GM21390 (cell line): ENCODE data around the gene AKAP6.

ENCODE experiments used
- ATAC-seq: cut with Tn5 transposase; IDR thresholded peaks from one replicate; pipeline ENCODE4 v1.9.1; 2021; ENCODE audit not compliant: unreplicated experiment

AKAP6 gene

GRCh38 chr14:32611752-32612151 is 282.7 kb downstream of the AKAP6 start:
- ATAC-seq = no peak

- no peak for ATAC-seq
Observed at GRCh38 chr14:32618991-32619390, 289.9 kb downstream of the AKAP6 start.

GRCh38 chr14:32620303-32620702 is 291.2 kb downstream of the AKAP6 start:
- ATAC-seq = no peak

GRCh38 chr14:32620724-32621123 is 291.6 kb downstream of the AKAP6 start:
- no peak for ATAC-seq

GRCh38 chr14:32621585-32621984 is 292.5 kb downstream of the AKAP6 start:
- ATAC-seq = no peak

- no peak for ATAC-seq
Observed at GRCh38 chr14:32622742-32623141, 293.6 kb downstream of the AKAP6 start.

- no peak for ATAC-seq
Observed at GRCh38 chr14:32623300-32624093, 294.4 kb downstream of the AKAP6 start.

GRCh38 chr14:32625211-32625610 is 296.1 kb downstream of the AKAP6 start:
- ATAC-seq = no peak

- ATAC-seq = no peak
Observed at GRCh38 chr14:32627545-32628298, 298.6 kb downstream of the AKAP6 start.

GRCh38 chr14:32629236-32629635 is 300.1 kb downstream of the AKAP6 start:
- no peak for ATAC-seq

GRCh38 chr14:32630701-32631100 is 301.6 kb downstream of the AKAP6 start:
- ATAC-seq = no peak

GRCh38 chr14:32633224-32633859 is 304.2 kb downstream of the AKAP6 start:
- ATAC-seq = no peak

GRCh38 chr14:32633930-32634329 is 304.8 kb downstream of the AKAP6 start:
- no peak for ATAC-seq

GRCh38 chr14:32635061-32635719 is 306.1 kb downstream of the AKAP6 start:
- ATAC-seq = no peak

GRCh38 chr14:32637582-32637981 is 308.5 kb downstream of the AKAP6 start:
- ATAC-seq = no peak

- ATAC-seq = no peak
Observed at GRCh38 chr14:32639208-32639607, 310.1 kb downstream of the AKAP6 start.

GRCh38 chr14:32645551-32645950 is 316.5 kb downstream of the AKAP6 start:
- ATAC-seq = no peak

GRCh38 chr14:32648434-32648833 is 319.3 kb downstream of the AKAP6 start:
- ATAC-seq = no peak

- no peak for ATAC-seq
Observed at GRCh38 chr14:32650030-32650429, 320.9 kb downstream of the AKAP6 start.

GRCh38 chr14:32650665-32651064 is 321.6 kb downstream of the AKAP6 start:
- ATAC-seq = no peak

- no peak for ATAC-seq
Observed at GRCh38 chr14:32654106-32654505, 325.0 kb downstream of the AKAP6 start.
